Suprapubic skin (tissue), 4 donors: ENCODE data around the gene PRR14. TPM values are rescaled to one million over a fixed set of nuclear protein-coding genes. Genes with fewer than 3 reads are reported as not detected.

Source experiments
- DNase-seq, 2 donors: peaks; one replicate each; pipeline ENCODE4 v3.0.0-alpha.2; 2019; ENCODE audit warnings: low spot score in 2 of 2
- H3K27ac ChIP-seq: fragments of 200-600 bp; sonication (generic); one replicate; pipeline ENCODE4 v1.5.1; 2019
- H3K27me3 ChIP-seq: fragments of 200-600 bp; sonication (generic); one replicate; pipeline ENCODE4 v1.5.1; 2019
- H3K36me3 ChIP-seq: fragments of 200-600 bp; sonication (generic); one replicate; pipeline ENCODE4 v1.5.1; 2019
- H3K4me1 ChIP-seq: fragments of 200-600 bp; sonication (generic); one replicate; pipeline ENCODE4 v1.5.1; 2019
- H3K4me3 ChIP-seq: fragments of 200-600 bp; sonication (generic); one replicate; pipeline ENCODE4 v1.5.1; 2019; ENCODE audit warnings: mild to moderate bottlenecking
- H3K9me3 ChIP-seq: fragments of 200-600 bp; sonication (generic); one replicate; pipeline ENCODE4 v1.5.1; 2019
- CTCF ChIP-seq, 2 donors: fragments of 200-600 bp in 1 of 2; fragments of 450-650 bp in 1 of 2; sonication (generic) in 1 of 2; IDR thresholded peaks; one replicate each; pipeline ENCODE4 v1.5.1; 2016 to 2019; ENCODE audit warnings: antibody characterized with exemption in 2 of 2, mild to moderate bottlenecking in 1 of 2, moderate library complexity in 1 of 2
- EP300 ChIP-seq: sonication (generic); formaldehyde crosslinking; IDR thresholded peaks from one replicate; pipeline ENCODE4 v1.6.1; 2017; ENCODE audit warnings: antibody characterized with exemption
- POLR2A ChIP-seq, 2 donors: fragments of 450-650 bp; IDR thresholded peaks; one replicate each; pipeline ENCODE4 v1.6.1; 2017; ENCODE audit warnings: antibody characterized with exemption in 2 of 2, mild to moderate bottlenecking in 2 of 2, moderate library complexity in 2 of 2
- POLR2AphosphoS5 ChIP-seq, 3 donors: sonication (generic); formaldehyde crosslinking; IDR thresholded peaks; one replicate each; pipeline ENCODE4 v1.6.1; 2017; ENCODE audit warnings: antibody characterized with exemption in 3 of 3
- WGBS: methylation state at CpG from one replicate; pipeline ENCODE4 v1.1.5; 2018; 5-methylcytosine and 5-hydroxymethylcytosine counted together
- total RNA-seq, 4 donors: library from RNA; depleted of rRNA; stranded (reverse); fragments of >200 nt; gene quantifications; one replicate each; pipeline ENCODE4 v1.1.0, GENCODE V29; 2016

PRR14 gene
- total RNA-seq, 4 donors from 2014 or later, result 56.7 to 68.8 (median 62.1) TPM

- Histone ChIP-seq H3K4me1 (peaks cover 6% of the 10 kb centered on the region), H3K27me3 (no peaks in the 10 kb centered on the region), H3K4me3 (no peak overlapping the region), H3K36me3 (no peaks in the 10 kb centered on the region), H3K27ac (no peak overlapping the region), H3K9me3 (no peaks in the 10 kb centered on the region)
- TF ChIP-seq EP300 (no peak), CTCF (IDR thresholded peaks at IDR 0.05) (no peak), POLR2A (IDR thresholded peaks at IDR 0.05) (no peak), POLR2AphosphoS5 (IDR thresholded peaks at IDR 0.05) (no peak)
- 68% methylated on average over 6 of the region's 6 CpGs for WGBS
- no peak for DNase-seq
Measured at GRCh38 chr16:30645727-30646126, 5.0 kb upstream of the PRR14 start.

- H3K4me3 ChIP-seq, result no peak overlapping the region
- no peaks in the 10 kb centered on the region for H3K9me3 ChIP-seq
- no peak for TF ChIP-seq CTCF (IDR thresholded peaks at IDR 0.05)
- TF ChIP-seq EP300, result no peak
- TF ChIP-seq POLR2AphosphoS5 (IDR thresholded peaks at IDR 0.05), result no peak
- no peak for TF ChIP-seq POLR2A (IDR thresholded peaks at IDR 0.05)
- H3K4me1 ChIP-seq, result peaks cover 15% of the 10 kb centered on the region
- no peak overlapping the region for H3K27ac ChIP-seq
- no peaks in the 10 kb centered on the region for H3K36me3 ChIP-seq
- WGBS, result 75% methylated on average over 1 of the region's 1 CpG
- DNase-seq, result no peak
- no peaks in the 10 kb centered on the region for H3K27me3 ChIP-seq
Measured at GRCh38 chr16:30647274-30647571, 3.5 kb upstream of the PRR14 start.

GRCh38 chr16:30649725-30650368 is 913 bp upstream of the PRR14 start:
- Histone ChIP-seq H3K36me3 (peaks cover 23% of the 10 kb centered on the region), H3K27me3 (no peaks in the 10 kb centered on the region), H3K9me3 (no peaks in the 10 kb centered on the region), H3K4me1 (peaks cover 19% of the 10 kb centered on the region), H3K4me3 (peak overlapping the region; percentile 76), H3K27ac (peak overlapping the region; percentile 89)
- TF ChIP-seq EP300 (no peak), POLR2A (IDR thresholded peaks at IDR 0.05) (peak in 1 of 2 donors; percentile 14)
- 30% methylated on average over 13 of the region's 22 CpGs for WGBS
- peak in 1 of 2 donors; percentile 86 for DNase-seq

- DNase-seq, result peak; percentile 85 to 87
- no peaks in the 10 kb centered on the region for H3K27me3 ChIP-seq
- under 1% methylated on average over 32 of the region's 71 CpGs for WGBS
- TF ChIP-seq POLR2A (IDR thresholded peaks at IDR 0.05) (no peak), POLR2AphosphoS5 (IDR thresholded peaks at IDR 0.05) (no peak), EP300 (no peak), CTCF (IDR thresholded peaks at IDR 0.05) (peak in 1 of 2 donors; percentile 60)
- no peaks in the 10 kb centered on the region for H3K9me3 ChIP-seq
- H3K36me3 ChIP-seq, result peaks cover 38% of the 10 kb centered on the region
- H3K27ac ChIP-seq, result peak overlapping the region; percentile 89
- peaks cover 19% of the 10 kb centered on the region for H3K4me1 ChIP-seq
- H3K4me3 ChIP-seq, result peak overlapping the region; percentile 76
Measured at GRCh38 chr16:30651124-30652004, 604 bp downstream of the PRR14 start.

GRCh38 chr16:30652005-30652296 is 1.2 kb downstream of the PRR14 start:
- DNase-seq, result no peak
- WGBS, result 8% methylated on average over 2 of the region's 2 CpGs
- H3K36me3 ChIP-seq, result peaks cover 39% of the 10 kb centered on the region

More at GRCh38 chr16:30652005-30652296, 1.2 kb downstream of the PRR14 start:
- Histone ChIP-seq H3K4me1 (peaks cover 23% of the 10 kb centered on the region), H3K9me3 (no peaks in the 10 kb centered on the region), H3K27ac (peak overlapping the region; percentile 89), H3K27me3 (no peaks in the 10 kb centered on the region), H3K4me3 (peak overlapping the region; percentile 76)
- TF ChIP-seq CTCF (IDR thresholded peaks at IDR 0.05) (no peak), EP300 (no peak), POLR2A (IDR thresholded peaks at IDR 0.05) (no peak), POLR2AphosphoS5 (IDR thresholded peaks at IDR 0.05) (no peak)
